RCC 7860 (cell line): ENCODE measurements around the gene CCN2.
A peak's percentile ranks its signal among the peaks of the same experiment; 100 is the strongest.
"Not testable (repeated sequence)": the region's sequence is repeated elsewhere in the genome, so short reads cannot be mapped to it uniquely, and the experiment has no call there.

Experiments
- DNase-seq: peaks from one replicate; pipeline ENCODE4 v3.0.0-alpha.2; 2015; ENCODE audit warnings: low spot score
- FAIRE-seq: peaks from 2 replicates; lab custom pipeline; 2012; peaks lifted over from hg19 to GRCh38; lab: Jason Lieb, UNC

The CCN2 gene

DNA sequence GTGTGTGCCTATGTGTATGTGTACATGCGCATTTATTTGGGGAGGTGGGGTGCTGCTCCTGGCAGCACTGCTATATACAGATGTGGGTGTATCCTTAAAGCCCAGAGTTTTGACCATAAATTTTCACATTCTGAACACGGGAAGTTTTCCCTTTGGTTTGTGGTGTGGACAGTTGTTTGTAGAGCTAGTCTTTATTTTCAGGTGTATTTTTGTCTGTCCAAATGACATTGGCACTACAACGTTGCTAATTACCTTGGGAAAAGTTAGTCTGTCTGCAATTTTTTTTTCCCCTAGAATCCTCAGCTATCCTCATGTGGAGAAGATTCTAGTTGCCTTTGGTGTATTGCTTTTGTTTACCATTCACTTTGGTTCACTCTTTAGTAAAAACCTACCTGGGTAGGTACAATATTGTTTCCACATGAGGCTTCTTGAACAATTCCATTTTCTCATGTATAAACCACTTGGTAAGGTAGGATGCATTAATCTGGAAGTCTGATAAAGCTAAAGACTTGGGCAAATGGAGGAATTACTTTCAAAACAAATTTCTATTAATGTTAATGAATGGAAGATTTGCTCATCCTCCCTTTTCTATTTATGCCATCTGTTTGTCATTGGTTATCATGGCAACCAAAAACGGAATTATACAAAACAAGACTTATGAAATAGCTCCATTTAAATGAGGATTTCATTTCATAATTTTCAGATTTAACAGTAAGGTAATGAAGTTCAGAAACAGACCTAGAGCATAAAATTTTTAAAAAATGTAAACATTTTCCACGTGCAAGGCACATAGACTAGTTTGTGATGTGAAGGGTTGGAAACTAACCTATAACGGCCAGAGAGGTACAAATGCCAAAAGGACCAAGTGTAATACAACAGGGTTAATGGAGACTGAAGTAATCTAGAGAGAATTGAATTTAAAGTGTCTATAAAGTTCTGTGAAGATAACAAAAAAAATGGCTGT lies 3.9 kb downstream of the CCN2 start:
- no peak for DNase-seq
- no peak for FAIRE-seq

- no peak for DNase-seq
- FAIRE-seq, result no peak
These were observed 4.7 kb downstream of the CCN2 start for GRCh38 chr6:131946404-131946991.

- FAIRE-seq, result no peak
These were observed 5.2 kb downstream of the CCN2 start for GRCh38 chr6:131945971-131946370.

DNA sequence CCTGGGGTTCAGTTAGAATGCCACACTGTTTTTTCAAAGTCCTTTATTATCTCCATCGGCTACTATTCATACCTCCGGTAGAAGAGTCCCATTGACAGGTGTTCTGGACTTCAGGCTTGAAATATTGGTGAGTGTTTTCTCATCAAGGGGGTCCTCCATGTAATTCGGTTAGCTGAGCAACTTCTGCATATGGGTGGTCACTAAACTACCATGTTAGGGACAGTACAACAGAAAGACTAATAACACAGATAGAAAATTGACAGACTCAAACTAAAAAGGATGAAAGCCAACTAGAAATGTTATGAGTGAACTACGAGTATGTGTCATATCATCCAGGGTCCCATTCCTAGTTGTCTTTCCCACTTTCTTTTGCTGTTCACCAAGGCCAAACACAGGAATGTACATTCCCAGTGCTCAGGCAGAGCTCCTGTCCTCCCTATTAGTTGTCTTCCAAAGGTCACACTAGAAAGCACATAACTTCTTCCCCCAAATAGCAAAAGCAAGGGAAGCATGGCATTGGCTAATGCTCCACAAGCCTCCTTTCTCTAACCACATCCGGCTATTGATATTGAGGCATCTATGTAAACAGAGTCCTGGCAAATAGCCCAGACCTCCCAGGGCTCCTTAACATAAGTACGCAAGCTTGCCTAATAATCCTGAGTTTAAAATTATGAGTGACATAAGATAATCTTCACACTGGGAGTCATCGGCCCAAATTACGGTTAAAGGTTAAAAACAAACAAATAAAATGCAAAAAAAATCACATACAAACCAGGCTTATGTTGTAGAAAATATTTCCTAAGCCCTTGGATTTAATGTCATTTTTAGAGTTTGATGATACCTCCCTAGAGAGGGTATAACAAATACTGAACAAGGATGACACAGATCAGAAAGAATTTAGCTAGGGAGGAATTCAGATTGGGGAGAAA lies 13.2 kb downstream of the CCN2 start:
- FAIRE-seq (no peak), DNase-seq (peak; percentile 48)

More at GRCh38 chr6:131945971-131946370, 5.2 kb downstream of the CCN2 start:
- no peak for DNase-seq

GRCh38 chr6:131937226-131937625 lies 13.9 kb downstream of the CCN2 start:
- DNase-seq (no peak), FAIRE-seq (no peak)

DNA sequence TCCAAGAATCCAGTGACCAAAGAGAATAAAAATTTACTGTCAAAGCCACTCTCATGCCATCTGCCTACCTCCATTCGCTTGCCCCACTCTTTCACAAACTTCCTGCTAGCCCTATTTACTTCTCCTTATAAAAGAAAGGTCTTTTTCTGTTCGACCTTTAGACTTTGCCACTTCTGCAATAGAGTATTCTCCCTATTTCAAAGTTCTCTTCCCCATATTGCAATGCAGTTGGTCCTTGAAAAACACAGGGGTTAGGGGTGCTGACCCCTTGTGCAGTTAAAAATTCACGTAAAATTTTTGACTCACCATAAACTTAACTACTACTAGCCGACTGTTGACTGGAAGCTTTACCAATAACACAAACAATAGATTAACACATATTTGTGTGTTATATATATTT lies 15.0 kb downstream of the CCN2 start:
- FAIRE-seq, result no peak
- no peak for DNase-seq

DNA sequence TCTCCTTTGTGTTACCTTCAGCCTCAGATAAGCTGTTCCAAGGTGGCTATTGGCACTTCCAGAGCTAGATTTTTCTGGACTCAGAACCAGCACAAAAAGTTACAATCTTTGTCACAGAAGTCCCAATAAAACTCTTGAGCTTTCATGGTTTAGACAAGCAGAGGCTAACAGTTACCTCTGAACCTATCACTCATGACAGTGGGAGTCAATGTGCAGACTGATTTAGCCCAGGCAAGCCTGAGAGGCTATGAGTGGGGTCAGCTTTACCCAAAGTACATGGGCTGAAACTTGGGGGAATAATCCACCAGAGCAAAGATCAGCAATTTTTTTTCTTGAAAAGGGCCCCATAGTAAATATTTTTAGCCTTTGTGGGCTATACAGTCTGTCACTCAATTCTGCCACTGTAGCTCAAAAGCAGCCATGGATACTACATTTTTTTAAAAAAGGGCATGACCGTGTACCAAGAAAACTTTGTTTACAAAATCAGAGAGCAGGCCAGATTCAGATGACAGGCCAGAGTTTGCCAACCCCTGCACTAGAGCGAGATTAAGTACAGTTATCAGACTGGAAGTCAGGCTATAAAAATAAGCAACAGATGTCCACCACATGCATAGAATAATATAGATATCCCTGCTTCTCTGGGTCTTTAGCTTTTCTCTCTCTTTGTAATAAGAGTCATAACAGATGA lies 20.0 kb downstream of the CCN2 start:
- FAIRE-seq (no peak), DNase-seq (no peak)

GRCh38 chr6:131929976-131930375 lies 21.2 kb downstream of the CCN2 start:
- DNase-seq (no peak), FAIRE-seq (no peak)

GRCh38 chr6:131929264-131929663 lies 21.9 kb downstream of the CCN2 start:
- DNase-seq, result no peak
- FAIRE-seq, result no peak

DNA sequence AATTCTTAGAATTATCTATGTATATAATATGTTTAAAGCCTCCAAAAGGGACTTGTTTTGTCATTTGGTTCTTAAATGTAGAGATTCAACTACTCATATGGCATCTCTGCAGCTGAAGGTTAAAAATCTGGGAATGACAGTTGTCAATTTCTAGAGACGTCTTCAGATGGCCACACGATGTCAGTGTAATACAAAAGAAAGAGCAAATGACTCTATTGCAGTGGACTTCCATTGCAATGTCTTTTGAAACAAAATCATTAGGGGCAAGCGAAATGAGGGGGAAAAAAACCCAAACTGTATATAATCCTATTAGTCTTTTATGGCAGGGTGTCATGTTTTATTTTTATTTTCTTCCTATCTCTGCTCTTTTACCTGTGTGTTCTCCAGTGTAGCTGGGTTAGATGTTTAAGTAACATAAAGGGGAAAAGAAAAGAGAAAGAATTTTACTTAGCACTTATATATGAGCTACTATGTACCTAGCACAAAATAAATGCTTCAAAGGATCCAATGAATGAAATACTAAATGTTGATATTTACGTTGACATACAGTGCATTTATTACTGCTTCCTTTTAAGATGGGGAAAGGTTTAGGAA lies 26.2 kb downstream of the CCN2 start:
- peak; percentile 20 for DNase-seq
- peak; percentile 43 for FAIRE-seq

GRCh38 chr6:131923356-131923755 lies 27.8 kb downstream of the CCN2 start:
- no peak for FAIRE-seq
- peak; percentile 32 for DNase-seq

DNA sequence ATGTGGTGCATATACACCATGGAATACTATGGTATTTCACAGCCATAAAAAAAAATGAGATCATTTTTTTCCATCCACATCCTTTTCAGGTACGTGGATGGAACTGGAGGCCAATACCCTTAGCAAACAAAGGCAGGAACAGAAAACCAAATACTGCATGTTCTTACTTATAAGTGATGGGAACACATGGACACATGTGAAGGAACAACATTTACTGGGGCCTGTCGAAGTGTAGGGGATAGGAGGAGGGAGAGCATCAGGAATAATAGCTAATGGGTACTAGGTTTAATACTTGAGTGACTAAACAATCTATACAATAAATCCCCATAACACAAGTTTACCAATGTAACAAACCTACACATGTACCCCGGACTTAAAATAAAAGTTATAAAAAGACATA lies 30.5 kb downstream of the CCN2 start:
- FAIRE-seq (no peak), DNase-seq (no peak)

GRCh38 chr6:131918650-131919355 lies 32.4 kb downstream of the CCN2 start:
- FAIRE-seq, result no peak
- no peak for DNase-seq

- FAIRE-seq (no peak), DNase-seq (no peak)
These were observed 33.2 kb downstream of the CCN2 start for GRCh38 chr6:131917763-131918649.

- FAIRE-seq (no peak), DNase-seq (no peak)
These were observed 33.9 kb downstream of the CCN2 start for GRCh38 chr6:131917318-131917717.

DNA sequence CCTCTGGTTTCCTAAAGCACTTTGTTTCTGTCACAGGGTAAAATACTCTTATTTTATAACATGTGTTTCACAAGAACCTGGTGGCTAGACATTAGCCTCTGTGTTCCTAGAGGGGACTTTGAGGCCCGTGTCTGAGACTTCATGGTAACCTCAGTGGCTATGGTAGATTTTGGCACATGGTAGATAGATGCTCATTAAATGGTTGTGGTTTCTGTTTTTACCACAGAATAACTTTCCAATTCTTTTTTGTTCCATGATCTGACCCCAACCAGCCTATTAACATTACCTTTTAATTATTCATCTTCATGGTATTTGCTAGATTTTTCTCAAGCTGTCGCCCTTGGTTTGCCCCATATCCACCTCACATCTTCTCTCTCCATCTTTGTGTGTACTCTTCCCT lies 34.3 kb downstream of the CCN2 start:
- no peak for DNase-seq
- FAIRE-seq, result no peak

GRCh38 chr6:131916091-131916796 lies 34.9 kb downstream of the CCN2 start:
- not testable (repeated sequence) for FAIRE-seq, DNase-seq
